HG03575 (cell line): ENCODE data around the gene IL1RN.

Experiments
- ATAC-seq: cut with Tn5 transposase; IDR thresholded peaks from one replicate; pipeline ENCODE4 v1.9.1; 2021; ENCODE audit not compliant: unreplicated experiment, insufficient number of reproducible peaks, low FRiP score; ENCODE audit errors: extremely low read depth

The IL1RN gene

GRCh38 chr2:113167115-113167932 is 39.9 kb downstream of the IL1RN start:
- ATAC-seq: no peak

- ATAC-seq: no peak
Observed at GRCh38 chr2:113167962-113168340, 40.6 kb downstream of the IL1RN start.

GRCh38 chr2:113169002-113169530 is 41.7 kb downstream of the IL1RN start:
- no peak for ATAC-seq

GRCh38 chr2:113169586-113169985 is 42.2 kb downstream of the IL1RN start:
- no peak for ATAC-seq

GRCh38 chr2:113171334-113172075 is 44.1 kb downstream of the IL1RN start:
- no peak for ATAC-seq

- no peak for ATAC-seq
Observed at GRCh38 chr2:113172721-113173541, 45.5 kb downstream of the IL1RN start.

GRCh38 chr2:113173542-113174375 is 46.4 kb downstream of the IL1RN start, which contains the start of gene PSD4:
Gene PSD4, plus strand, starts transcription at chr2:113173971. Its CDS starts 8,486 bp downstream, at chr2:113182457.
- peak; percentile 47 for ATAC-seq

- no peak for ATAC-seq
Observed at GRCh38 chr2:113174376-113174750, 47.0 kb downstream of the IL1RN start.

GRCh38 chr2:113175042-113175628 is 47.7 kb downstream of the IL1RN start:
- peak; percentile 33 for ATAC-seq

GRCh38 chr2:113175736-113176695 is 48.6 kb downstream of the IL1RN start:
- ATAC-seq: no peak

GRCh38 chr2:113176696-113177355 is 49.4 kb downstream of the IL1RN start:
- no peak for ATAC-seq

- ATAC-seq: no peak
Observed at GRCh38 chr2:113178069-113178746, 50.8 kb downstream of the IL1RN start.

- ATAC-seq: no peak
Observed at GRCh38 chr2:113178891-113179290, 51.5 kb downstream of the IL1RN start.

- ATAC-seq: no peak
Observed at GRCh38 chr2:113179446-113180045, 52.1 kb downstream of the IL1RN start.

- no peak for ATAC-seq
Observed at GRCh38 chr2:113180131-113180946, 52.9 kb downstream of the IL1RN start.
